Smooth muscle cell of the brain vasculature (primary cell): ENCODE measurements around the gene TRMT61A.
"Not testable (repeated sequence)": the region's sequence is repeated elsewhere in the genome, so short reads cannot be mapped to it uniquely, and the experiment has no call there.

Source experiments
- DNase-seq: peaks from one replicate; pipeline ENCODE4 v3.0.0-alpha.2; 2012; ENCODE audit warnings: low read depth, low spot score

Gene TRMT61A

DNA sequence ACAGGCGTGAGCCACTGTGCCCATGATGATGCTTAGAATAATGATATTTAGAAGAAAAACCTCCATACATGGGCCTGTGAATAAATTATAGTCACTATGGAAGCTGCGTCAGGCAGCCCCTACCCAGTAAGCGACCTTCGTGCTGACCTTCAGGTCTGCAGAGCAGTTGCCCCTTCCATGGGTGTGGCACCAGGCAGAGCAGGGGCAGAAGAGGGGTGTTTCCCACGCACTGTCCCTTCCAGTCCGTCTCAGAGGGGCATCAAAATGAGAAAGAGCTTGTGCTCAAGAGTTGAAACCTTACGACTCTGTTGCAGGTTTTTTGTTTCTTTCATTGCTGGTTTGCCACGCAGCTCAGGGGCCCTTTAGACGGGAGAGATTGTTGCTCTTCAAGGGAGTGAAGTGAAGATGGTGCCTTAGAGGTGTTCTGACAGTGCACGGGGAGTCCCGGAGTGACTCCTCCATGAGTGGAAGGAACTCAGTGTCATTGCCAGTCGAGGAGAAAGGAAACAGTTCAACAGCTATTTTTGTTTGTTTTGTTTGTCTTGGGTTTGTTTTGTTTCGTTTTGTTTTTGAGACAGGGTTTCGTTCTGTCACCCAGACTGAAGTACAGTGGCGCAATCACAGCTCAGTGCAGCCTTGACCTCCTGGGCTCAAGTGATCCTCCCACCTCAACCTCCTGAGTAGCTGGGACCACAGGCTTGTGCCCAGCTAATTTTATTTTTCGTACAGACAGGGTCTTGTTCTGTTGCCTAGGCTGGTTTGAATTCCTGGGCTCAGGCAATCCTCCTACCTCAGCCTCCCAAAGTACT is 20.3 kb upstream of the TRMT61A start:
- no peak for DNase-seq

DNA sequence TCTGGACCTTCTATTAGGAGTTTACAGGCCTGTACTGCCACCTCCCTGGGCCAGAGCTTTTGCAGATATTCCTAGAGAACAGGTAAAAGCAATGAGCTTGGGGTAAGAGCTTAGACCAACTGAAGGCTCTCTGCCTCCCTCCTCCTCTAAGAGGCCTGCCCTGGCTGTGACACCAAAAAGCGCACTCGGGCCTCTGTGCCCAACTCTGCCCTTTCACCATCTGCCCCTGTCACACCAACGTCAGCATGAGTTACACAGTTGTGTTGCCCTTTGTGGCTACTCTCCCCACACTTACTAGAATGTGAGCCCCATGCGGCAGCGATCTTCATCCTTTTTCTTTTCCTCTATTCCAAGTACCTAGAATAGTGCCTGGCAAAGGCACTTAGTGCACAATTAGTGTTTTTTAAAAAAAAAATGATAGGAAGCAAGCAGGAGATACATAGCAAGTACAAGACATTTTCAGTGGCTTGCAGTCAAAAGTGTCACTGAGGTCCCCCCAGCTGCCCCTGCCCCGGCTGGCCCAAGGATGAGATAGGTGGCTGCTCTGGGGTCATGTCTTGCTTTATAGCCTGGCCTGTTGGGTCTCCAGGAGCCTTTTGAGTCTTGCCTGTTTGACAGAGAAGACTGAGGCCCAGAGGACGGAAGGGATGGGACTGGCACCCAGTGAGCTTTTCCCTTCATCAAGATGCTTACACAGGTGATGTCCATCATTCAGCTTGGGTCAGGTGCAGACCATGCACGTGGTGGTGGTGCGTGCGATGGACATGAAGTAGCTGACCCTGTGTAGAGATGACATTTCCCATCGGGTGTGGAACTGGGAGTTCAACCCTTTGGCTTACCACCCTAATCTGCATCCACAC is 18.9 kb upstream of the TRMT61A start:
- DNase-seq: no peak

GRCh38 chr14:103510724-103511693 is 18.0 kb upstream of the TRMT61A start:
- DNase-seq: no peak

- not testable (repeated sequence) for DNase-seq
Measured at GRCh38 chr14:103512180-103512579, 16.8 kb upstream of the TRMT61A start.

GRCh38 chr14:103512701-103513611 is 16.0 kb upstream of the TRMT61A start:
- no peak for DNase-seq

DNA sequence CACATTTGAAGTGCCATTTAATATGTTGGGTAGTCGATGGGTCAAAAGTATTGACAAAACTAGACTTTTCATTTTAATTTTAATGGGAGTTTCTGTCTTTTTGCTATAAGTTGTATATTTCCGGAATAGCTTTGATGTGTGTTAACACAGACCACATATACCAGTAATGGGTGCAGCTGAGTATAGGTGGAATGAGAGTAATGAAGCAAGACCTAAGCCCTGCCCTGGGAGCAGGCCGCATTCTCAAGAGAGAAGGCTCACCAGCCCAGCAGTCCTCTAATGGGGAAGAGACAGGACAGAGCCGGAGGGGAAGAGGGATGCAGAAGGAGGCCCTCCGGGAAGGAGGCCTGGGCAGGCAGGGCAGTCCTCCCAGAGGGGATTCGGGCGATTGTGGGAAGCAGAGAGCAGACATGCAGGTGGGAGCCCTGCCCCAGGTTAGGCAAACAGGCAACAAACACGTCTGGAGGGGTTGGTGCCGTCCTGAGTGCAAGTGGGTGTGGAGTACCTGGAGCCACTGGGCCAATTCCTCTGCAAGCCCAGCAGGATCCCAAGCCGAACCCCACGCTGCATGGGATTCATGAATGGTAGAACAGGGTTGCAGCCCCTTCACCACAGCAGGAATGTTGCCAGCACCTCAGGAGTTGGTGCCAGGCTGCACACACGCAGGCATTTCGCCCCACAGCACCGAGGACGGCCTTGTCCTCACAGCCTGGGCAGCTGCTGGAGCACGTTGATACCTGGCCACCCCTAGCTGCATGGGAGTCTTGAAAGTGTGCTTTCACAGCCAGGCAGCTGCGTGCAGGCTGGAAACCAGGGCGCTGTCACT is 14.2 kb upstream of the TRMT61A start:
- DNase-seq: no peak

DNA sequence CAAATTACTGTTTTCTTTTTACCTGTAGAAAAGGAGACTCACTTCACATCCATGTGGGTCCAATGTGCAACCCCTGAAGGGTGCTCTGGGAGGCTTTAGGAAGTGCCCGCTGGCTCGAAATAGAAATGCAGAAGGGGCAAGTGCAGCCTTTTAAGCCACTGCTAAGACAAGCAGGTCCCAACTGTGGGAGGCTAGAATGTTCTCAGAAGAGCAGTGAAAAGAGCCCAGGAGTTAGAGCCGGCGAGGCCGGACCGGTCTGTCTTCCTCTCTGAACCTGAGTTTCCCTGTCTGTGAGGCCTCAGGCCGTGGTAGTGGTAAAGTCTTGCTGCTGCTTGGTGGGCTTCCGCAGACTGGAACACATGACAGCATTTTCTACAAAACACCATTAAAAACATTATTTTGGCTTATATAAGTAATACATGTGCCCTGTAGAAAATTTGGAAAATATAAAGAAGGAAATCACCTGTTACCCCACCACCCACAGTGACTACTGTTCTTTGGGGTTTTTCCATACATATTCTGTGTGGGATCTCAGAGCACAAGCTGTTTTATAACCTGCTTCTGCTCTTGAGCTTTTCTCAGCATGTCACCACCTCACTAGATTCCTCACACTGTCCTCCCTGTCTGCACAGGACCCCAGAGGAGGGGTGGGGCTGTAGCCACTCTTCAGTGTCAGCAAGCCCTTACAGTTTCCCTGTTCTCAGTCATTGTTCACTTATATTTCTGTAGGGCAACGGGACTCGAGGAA is 12.4 kb upstream of the TRMT61A start:
- no peak for DNase-seq

DNA sequence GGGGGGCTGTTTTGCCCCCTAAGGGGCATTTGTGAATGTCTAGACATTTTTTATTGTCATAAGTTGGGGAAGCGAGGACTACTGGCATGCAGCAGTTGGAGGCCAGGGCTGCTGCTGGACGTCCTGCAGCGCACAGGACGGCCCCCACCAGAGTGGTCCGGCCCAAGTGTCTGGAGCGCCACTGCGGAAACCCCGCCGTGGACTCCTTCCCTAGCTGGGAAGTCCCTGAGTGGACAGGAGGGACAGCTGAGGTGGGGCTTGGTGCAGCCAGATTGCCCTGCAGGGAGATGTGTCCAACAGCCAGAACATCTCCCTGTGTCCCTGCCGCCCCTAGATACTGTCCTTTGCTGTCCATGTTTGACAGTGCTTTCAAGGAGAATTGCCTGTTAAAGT is 11.8 kb upstream of the TRMT61A start:
- DNase-seq: no peak

- DNase-seq: no peak
Measured at GRCh38 chr14:103517721-103518421, 11.1 kb upstream of the TRMT61A start.

- DNase-seq: no peak
Measured at GRCh38 chr14:103518422-103519042, 10.5 kb upstream of the TRMT61A start.

DNA sequence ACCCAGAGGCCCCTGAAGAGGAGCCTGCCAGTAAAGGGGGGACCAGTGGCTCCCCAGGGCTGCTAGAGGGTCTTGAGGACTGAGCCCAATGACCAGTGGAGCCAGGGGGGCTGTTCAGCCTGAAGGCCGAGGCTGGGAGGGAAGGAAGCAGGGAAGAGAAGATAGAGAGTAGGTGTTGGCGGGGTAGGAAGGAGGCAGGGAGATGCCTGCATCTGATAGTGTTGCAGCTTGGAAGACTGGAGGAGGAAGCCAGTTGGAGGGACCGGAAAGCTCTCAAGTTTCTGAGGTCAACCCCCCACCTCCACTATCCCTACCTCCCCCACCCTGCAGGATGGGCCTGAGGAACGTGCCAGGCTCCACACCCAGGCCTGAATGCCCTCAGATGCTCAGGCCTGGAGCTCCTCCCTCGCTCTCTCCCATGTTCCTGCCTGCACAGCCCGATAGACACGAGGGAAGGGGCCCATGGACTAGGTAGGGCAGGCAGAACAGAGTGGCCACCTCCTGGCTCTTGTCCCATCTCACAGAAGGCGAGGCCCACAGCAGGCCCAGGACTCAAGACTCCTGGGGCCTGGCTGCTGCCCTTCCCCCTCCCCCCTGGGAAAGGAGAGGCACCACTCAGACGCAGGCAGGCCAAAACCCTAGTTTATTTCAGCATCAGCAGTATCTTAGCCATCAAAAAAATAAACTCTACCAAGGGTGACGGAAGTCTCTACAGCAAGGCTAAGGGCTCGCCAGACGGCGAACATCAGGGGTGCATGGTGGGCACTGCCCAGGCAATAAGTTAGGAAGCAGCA is 9.8 kb upstream of the TRMT61A start:
- no peak for DNase-seq

DNA sequence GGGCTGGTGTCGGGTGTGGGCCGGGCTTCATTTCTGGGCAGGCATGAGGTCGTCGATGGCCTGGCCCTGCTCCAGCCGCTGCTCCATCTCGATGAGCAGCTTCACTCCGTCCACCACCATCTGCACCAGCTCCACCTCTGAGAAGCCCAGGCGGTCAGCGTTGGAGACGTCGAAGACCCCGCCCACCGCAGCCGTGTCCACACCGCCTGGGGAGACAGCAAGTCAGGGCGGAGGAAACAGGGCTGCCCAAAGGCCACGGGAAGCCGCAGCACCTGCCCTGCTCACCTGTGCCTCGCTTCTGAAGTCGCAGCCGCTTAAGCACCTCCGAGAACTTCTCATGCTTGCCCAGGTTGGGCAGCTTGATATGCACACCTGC is 9.2 kb upstream of the TRMT61A start:
- no peak for DNase-seq

- no peak for DNase-seq
Measured at GRCh38 chr14:103520269-103520656, 8.7 kb upstream of the TRMT61A start.

DNA sequence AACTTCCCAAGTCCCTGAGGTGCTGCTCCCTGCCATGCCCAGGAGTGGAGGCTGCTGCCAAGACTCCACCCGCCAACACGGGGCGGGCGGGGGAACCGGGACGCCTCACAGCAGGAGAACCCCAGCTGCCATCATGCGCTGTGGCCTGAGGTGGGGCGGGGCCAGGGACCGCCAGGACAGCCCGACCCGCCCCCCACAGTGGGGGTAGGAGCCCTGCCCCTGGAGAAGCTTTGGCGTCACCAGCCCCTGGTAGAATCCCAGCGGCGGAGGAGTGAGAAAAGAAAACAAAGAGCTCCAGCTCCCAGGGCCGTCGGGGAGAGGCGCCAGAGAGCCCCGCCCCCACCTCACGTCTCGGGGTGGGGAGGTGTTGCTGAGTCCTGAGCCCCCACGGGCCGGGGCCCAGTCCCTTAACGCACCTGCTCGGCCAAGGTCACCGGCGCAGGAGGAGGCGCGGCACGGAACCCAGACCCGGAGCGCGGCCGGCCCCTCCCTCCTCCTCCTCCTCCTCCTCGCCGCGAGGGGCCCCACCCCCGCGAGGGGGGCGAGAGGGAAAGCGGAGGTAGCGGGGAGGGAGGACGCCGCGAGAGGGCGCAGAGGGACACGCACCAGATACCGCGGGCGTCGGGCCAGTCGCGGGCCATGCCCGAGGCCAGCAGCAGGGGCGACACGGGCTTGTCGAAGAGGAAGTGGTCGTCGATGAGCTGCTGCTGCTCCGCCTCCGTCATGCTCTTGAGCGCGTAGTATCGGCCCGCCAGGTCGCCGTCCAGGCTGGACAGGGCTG is 8.1 kb upstream of the TRMT61A start:
- no peak for DNase-seq

DNA sequence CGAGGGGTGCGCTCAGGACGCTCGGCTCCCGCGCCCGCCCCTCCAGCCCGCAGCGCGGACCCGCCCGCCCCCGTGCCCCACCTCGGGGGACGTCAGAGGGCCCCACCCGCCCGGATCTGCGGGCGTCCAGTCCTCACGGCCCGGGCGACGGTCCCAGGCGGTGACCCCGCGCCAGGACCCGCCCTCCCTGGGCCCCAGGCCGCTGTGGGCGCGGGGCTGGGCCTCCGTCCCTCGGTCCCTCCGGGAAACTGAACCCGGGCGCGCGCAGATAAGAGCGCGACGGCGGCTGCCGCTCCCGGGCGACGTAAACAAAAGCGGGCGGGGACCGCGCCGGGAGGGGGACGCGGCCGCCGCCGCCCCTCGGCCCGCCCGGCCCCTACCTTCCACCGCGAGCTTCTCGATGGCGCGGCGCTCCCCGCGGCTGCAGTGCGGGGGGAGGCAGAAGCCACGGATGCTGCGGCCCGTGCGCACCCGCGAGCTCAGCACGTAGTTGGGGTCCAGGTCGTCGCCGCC is 7.5 kb upstream of the TRMT61A start:
- DNase-seq: no peak

DNA sequence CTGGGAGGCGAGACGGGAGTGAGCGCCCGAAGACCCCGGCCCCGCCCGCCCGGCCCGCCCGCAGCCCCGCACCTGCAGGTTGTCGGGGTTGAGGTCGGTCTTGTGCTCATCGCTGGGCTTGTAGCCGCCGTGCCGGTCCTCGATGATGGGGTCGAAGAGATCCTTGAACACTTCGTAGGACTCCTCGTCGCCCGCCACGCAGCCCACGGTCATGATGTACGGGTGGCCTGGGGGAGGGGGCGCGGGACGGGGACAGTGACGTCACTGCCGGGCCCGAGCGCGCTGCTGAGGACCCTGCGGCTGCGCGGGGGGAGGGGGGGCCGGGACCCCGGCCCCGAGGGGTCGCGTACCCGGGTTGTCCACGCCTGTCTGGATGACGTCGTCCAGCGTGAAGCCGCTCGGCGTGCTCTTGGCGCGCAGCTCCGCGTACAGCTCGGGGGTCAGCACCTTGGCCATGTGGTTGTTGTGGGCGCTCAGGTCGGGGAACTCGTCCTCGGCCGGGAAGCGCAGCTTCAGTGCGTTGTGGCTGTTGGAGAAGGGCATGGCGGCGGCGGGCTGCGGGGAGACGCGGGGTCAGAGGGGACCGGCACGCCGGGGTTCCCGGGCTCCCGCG is 6.9 kb upstream of the TRMT61A start:
- DNase-seq: no peak
